Measurements from ENCODE around the gene TFIP11.

- no peak for TF ChIP-seq CTCF (IDR thresholded peaks at IDR 0.05)
- TF ChIP-seq POLR2A (IDR thresholded peaks at IDR 0.05), result no peak
Measured at GRCh38 chr22:26544489-26544888, 32.2 kb upstream of the TFIP11 start.
